Measurements from ENCODE around the gene TCF3. TPM values are rescaled to one million over a fixed set of nuclear protein-coding genes. Genes with fewer than 3 reads are reported as not detected.

Gene TCF3
- polyA plus RNA-seq, 3 donors, result 2.4 to 36.2 (median 3.3) TPM

DNA sequence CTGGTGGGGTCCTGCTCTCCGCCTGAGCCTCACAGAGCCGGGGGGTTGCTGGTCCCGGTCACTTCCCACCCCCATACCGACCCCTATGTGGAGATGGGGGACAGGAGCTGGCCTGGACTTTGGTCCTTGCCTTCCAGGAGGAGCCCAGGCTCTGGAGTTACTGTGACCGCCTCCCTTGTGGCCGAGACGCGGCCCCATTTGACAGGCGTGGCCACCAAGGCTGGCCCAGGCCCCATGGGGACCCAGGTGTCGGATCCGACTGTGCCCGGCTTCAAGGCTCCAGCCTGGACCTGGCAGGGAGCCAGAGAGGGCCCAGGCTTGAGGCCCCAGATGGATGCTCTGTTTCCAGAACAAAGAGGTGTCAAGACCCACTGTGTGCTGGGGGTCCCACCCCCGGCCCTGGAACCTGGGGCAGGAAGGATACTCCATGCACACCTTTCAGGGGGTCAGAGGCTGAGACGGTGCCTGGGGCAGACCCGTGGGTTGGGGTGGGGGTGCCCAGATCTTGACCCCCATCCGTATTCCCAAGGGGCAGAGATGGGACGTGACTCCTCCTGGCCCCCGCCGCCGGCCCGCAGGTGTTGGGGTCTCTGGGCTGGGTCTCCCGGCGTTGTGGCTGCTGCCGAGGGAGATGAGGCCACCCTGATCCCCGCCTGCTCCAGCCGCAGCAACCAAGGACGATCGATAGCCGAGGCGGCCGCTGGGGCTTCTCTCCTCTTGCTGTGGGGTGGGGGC, 47.8 kb upstream of the TCF3 start:
- peaks cover 5 to 29% of the 10 kb centered on the region in 2 donors for H3K27me3 ChIP-seq (ENCODE audit: control insufficient read depth in 2 of 2, insufficient read depth in 2 of 2, low read length in 2 of 2)
- H4K20me1 ChIP-seq (ENCODE audit: insufficient read depth, low read length), result no peaks in the 10 kb centered on the region
- H2AFZ ChIP-seq (ENCODE audit: insufficient read depth, low read depth, low read length, poor library complexity, severe bottlenecking), result no peak overlapping the region
- TF ChIP-seq, protein P1, sequence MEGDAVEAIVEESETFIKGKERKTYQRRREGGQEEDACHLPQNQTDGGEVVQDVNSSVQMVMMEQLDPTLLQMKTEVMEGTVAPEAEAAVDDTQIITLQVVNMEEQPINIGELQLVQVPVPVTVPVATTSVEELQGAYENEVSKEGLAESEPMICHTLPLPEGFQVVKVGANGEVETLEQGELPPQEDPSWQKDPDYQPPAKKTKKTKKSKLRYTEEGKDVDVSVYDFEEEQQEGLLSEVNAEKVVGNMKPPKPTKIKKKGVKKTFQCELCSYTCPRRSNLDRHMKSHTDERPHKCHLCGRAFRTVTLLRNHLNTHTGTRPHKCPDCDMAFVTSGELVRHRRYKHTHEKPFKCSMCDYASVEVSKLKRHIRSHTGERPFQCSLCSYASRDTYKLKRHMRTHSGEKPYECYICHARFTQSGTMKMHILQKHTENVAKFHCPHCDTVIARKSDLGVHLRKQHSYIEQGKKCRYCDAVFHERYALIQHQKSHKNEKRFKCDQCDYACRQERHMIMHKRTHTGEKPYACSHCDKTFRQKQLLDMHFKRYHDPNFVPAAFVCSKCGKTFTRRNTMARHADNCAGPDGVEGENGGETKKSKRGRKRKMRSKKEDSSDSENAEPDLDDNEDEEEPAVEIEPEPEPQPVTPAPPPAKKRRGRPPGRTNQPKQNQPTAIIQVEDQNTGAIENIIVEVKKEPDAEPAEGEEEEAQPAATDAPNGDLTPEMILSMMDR (IDR thresholded peaks at IDR 0.05), result no peak
- no peak overlapping the region for H3K27ac ChIP-seq (ENCODE audit: low read depth in 1 of 2, low read length in 2 of 2)
- H3K4me1 ChIP-seq (ENCODE audit: control insufficient read depth in 1 of 2, insufficient read depth in 2 of 2, low read length in 2 of 2), result no peaks in the 10 kb centered on the region
- H3K4me1 Mint-ChIP-seq, result no peaks in the 10 kb centered on the region
- no peak overlapping the region for H3K27ac Mint-ChIP-seq
- no peak overlapping the region for H3K4me3 Mint-ChIP-seq
- no peaks in the 10 kb centered on the region for H3K36me3 ChIP-seq (replicated peaks in 1 of 2; ENCODE audit: control insufficient read depth in 1 of 2, insufficient read depth in 2 of 2, low read length in 2 of 2)
- peaks cover 28 to 52% (median 34%) of the 10 kb centered on the region in 3 donors for H3K27me3 Mint-ChIP-seq (ENCODE audit: low read depth in 3 of 3)
- H3K4me2 ChIP-seq (replicated peaks; ENCODE audit: extremely low read depth, low read length, poor library complexity, severe bottlenecking), result no peak overlapping the region
- no peaks in the 10 kb centered on the region for H3K36me3 Mint-ChIP-seq
- 77% methylated on average over 24 of the region's 31 CpGs for WGBS (ENCODE audit: insufficient coverage)
- no peak overlapping the region for H3K9ac ChIP-seq (ENCODE audit: insufficient read depth, low read length, poor library complexity, severe bottlenecking)
- no peak overlapping the region for H3K4me3 ChIP-seq (replicated peaks in 1 of 3; ENCODE audit: low read depth in 2 of 3, low read length in 3 of 3)
- intact Hi-C loops (cut with micrococcal nuclease), result no loop called here
- no peaks in the 10 kb centered on the region for H3K79me2 ChIP-seq (ENCODE audit: insufficient read depth, low read length)
- H3K9me3 Mint-ChIP-seq, result peaks cover 10 to 20% (median 14%) of the 10 kb centered on the region in 7 donors
- H3K9me3 ChIP-seq (replicated peaks in 1 of 2; ENCODE audit: control insufficient read depth in 1 of 2, insufficient read depth in 1 of 2, low read length in 2 of 2), result peaks cover 0 to 16% of the 10 kb centered on the region in 2 donors
- no peak for DNase-seq

DNA sequence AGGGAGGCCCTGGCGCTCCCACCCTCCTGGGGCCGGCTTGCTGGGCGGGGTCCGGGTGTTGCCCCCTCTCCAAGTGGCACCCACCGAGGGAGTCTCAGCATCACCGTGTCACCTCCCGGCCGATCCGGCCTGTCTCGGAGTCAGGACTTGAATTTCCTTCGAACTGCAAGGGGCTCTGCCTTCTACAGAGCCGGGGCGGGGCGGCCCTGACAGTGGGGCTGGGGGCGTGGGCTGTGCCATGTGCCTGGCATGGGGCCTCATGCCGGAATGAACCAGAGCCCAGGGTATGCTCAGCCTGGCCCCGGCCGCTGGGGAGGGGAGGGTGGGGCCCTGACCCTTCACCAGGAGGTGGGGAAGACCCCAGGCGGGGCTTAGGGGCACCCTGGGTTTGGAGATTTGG, 47.0 kb upstream of the TCF3 start:
- Mint-ChIP-seq H3K27me3 (ENCODE audit: low read depth in 3 of 3) (peaks cover 34 to 49% (median 35%) of the 10 kb centered on the region in 3 donors), H3K4me1 (no peaks in the 10 kb centered on the region), H3K27ac (no peak overlapping the region), H3K36me3 (no peaks in the 10 kb centered on the region), H3K4me3 (no peak overlapping the region), H3K9me3 (peaks cover 11 to 23% (median 18%) of the 10 kb centered on the region in 7 donors)
- Histone ChIP-seq H3K36me3 (replicated peaks in 1 of 2; ENCODE audit: control insufficient read depth in 1 of 2, insufficient read depth in 2 of 2, low read length in 2 of 2) (no peaks in the 10 kb centered on the region), H3K27ac (ENCODE audit: low read depth in 1 of 2, low read length in 2 of 2) (no peak overlapping the region), H2AFZ (ENCODE audit: insufficient read depth, low read depth, low read length, poor library complexity, severe bottlenecking) (no peak overlapping the region), H3K9me3 (replicated peaks in 1 of 2; ENCODE audit: control insufficient read depth in 1 of 2, insufficient read depth in 1 of 2, low read length in 2 of 2) (peaks cover 4 to 16% of the 10 kb centered on the region in 2 donors), H3K4me1 (ENCODE audit: control insufficient read depth in 1 of 2, insufficient read depth in 2 of 2, low read length in 2 of 2) (no peaks in the 10 kb centered on the region), H3K4me2 (replicated peaks; ENCODE audit: extremely low read depth, low read length, poor library complexity, severe bottlenecking) (no peak overlapping the region), H3K4me3 (replicated peaks in 1 of 3; ENCODE audit: low read depth in 2 of 3, low read length in 3 of 3) (no peak overlapping the region), H4K20me1 (ENCODE audit: insufficient read depth, low read length) (no peaks in the 10 kb centered on the region), H3K27me3 (ENCODE audit: control insufficient read depth in 2 of 2, insufficient read depth in 2 of 2, low read length in 2 of 2) (peaks cover 5 to 29% of the 10 kb centered on the region in 2 donors), H3K9ac (ENCODE audit: insufficient read depth, low read length, poor library complexity, severe bottlenecking) (no peak overlapping the region), H3K79me2 (ENCODE audit: insufficient read depth, low read length) (no peaks in the 10 kb centered on the region)
- intact Hi-C loops (cut with micrococcal nuclease), result no loop called here
- no peak for DNase-seq
- WGBS (ENCODE audit: insufficient coverage), result 92% methylated on average over 16 of the region's 19 CpGs
- TF ChIP-seq, protein P1 (IDR thresholded peaks at IDR 0.05), result no peak
